Caco-2 (cell line): ENCODE measurements around the gene ALG10. TPM values are rescaled to one million over a fixed set of nuclear protein-coding genes. Genes with fewer than 3 reads are reported as not detected.
"Not testable (repeated sequence)": the region's sequence is repeated elsewhere in the genome, so short reads cannot be mapped to it uniquely, and the experiment has no call there.

Experiments
- BruUV-seq: library from RNA; stranded (reverse); fragments of 400-500 nt; replicated peaks from 2 replicates; lab custom pipeline; 2021; lab: Mats Ljungman, UMichigan
- CTCF ChIA-PET: fragments of 300-600 bp; sonication (Branson Sonifier 250); formaldehyde crosslinking; loops from one replicate; lab custom pipeline; 2022; ENCODE audit warnings: antibody characterized with exemption; lab: Charles Lee
- POLR2A ChIA-PET: fragments of 300-600 bp; sonication (Branson Sonifier 250); formaldehyde crosslinking; loops from one replicate; lab custom pipeline; 2022; ENCODE audit warnings: antibody characterized with exemption; lab: Charles Lee
- DNase-seq, 2 experiments: peaks; one replicate each; pipeline versions ENCODE4 v3.0.0 to v3.0.0-alpha.2; 2020 to 2022
- H3K27me3 ChIP-seq: replicated peaks from 2 replicates; pipeline ENCODE4 v1.6.0; 2011; ENCODE audit warnings: low read length; ENCODE audit not compliant: control insufficient read depth, insufficient read depth
- H3K36me3 ChIP-seq: 2 replicates; pipeline ENCODE4 v1.5.1; 2011; ENCODE audit warnings: low read length; ENCODE audit not compliant: control insufficient read depth, insufficient read depth
- H3K4me1 ChIP-seq: fragments of 250-450 bp; sonication (Bioruptor Pico); 2 replicates; pipeline ENCODE4 v1.5.1; 2020; ENCODE audit warnings: mild to moderate bottlenecking
- H3K4me3 ChIP-seq: 2 replicates; pipeline ENCODE4 v1.5.1; 2011; ENCODE audit warnings: low read depth, mild to moderate bottlenecking, control low read depth, low read length
- H3K9me3 ChIP-seq: fragments of 250-450 bp; sonication (Bioruptor Pico); 2 replicates; pipeline ENCODE4 v1.5.1; 2020; ENCODE audit warnings: mild to moderate bottlenecking, moderate library complexity
- H3K27ac Mint-ChIP-seq: one replicate; pipeline ENCODE4 v1.8.0; 2022; ENCODE audit warnings: mixed read lengths; ENCODE audit not compliant: unreplicated experiment
- H3K27me3 Mint-ChIP-seq: one replicate; pipeline ENCODE4 v1.8.0; 2022; ENCODE audit warnings: mixed read lengths; ENCODE audit not compliant: insufficient read depth, unreplicated experiment
- H3K36me3 Mint-ChIP-seq: one replicate; pipeline ENCODE4 v1.8.0; 2022; ENCODE audit warnings: mild to moderate bottlenecking, mixed read lengths; ENCODE audit not compliant: insufficient read depth, unreplicated experiment
- H3K4me1 Mint-ChIP-seq: one replicate; pipeline ENCODE4 v1.8.0; 2022; ENCODE audit warnings: low read depth, mixed read lengths; ENCODE audit not compliant: unreplicated experiment
- H3K4me3 Mint-ChIP-seq: one replicate; pipeline ENCODE4 v1.8.0; 2022; ENCODE audit warnings: mild to moderate bottlenecking, moderate library complexity, mixed read lengths; ENCODE audit not compliant: unreplicated experiment
- H3K9me3 Mint-ChIP-seq: one replicate; pipeline ENCODE4 v1.8.0; 2022; ENCODE audit warnings: mixed read lengths; ENCODE audit not compliant: unreplicated experiment
- CTCF ChIP-seq, 2 experiments: fragments of 200-600 bp in 1 of 2; IDR thresholded peaks; 1 replicate in 1 of 2; 2 replicates in 1 of 2; pipeline versions ENCODE4 v1.5.1 to v1.8.0; 2011 to 2022; ENCODE audit warnings: antibody characterized with exemption in 1 of 2, control low read depth in 1 of 2, inconsistent platforms in 1 of 2, low read depth in 1 of 2, low read length in 1 of 2, mild to moderate bottlenecking in 1 of 2, moderate library complexity in 1 of 2; ENCODE audit not compliant: insufficient read depth in 1 of 2, severe bottlenecking in 1 of 2, unreplicated experiment in 1 of 2
- intact Hi-C: fragments of 100-400 bp; cut with micrococcal nuclease; formaldehyde crosslinking; loops from one replicate; pipeline ENCODE4 v1.10.0; 2022; ENCODE audit not compliant: unreplicated experiment
- total RNA-seq: library from RNA; stranded (reverse); gene quantifications from 2 replicates; pipeline ENCODE4 v1.2.3, GENCODE V29; 2022

Gene ALG10
- total RNA-seq, 1 experiment from 2014 or later, result 14.7 TPM

GRCh38 chr12:34030591-34030990 is 8.3 kb downstream of the ALG10 start:
- POLR2A ChIA-PET, result no interaction called here
- CTCF ChIA-PET, result no interaction called here

GRCh38 chr12:34033628-34034296 is 11.5 kb downstream of the ALG10 start:
- DNase-seq, result peak in 1 of 2 experiments; percentile 29
- Histone ChIP-seq H3K36me3 (no peaks in the 10 kb centered on the region), H3K4me3 (no peak overlapping the region), H3K27me3 (no peaks in the 10 kb centered on the region), H3K4me1 (no peaks in the 10 kb centered on the region), H3K9me3 (0 out of 2 replicates have a peak, but pooled peaks cover 4% of the 10 kb centered on the region)
- Mint-ChIP-seq H3K9me3 (no peaks in the 10 kb centered on the region), H3K4me1 (no peaks in the 10 kb centered on the region), H3K27me3 (no peaks in the 10 kb centered on the region), H3K4me3 (no peak overlapping the region), H3K36me3 (no peaks in the 10 kb centered on the region), H3K27ac (no peak overlapping the region)
- ChIA-PET CTCF (no interaction called here), POLR2A (no interaction called here)
- intact Hi-C loops, result loop anchor here (1.0 kb wide), 1 partner anchor 185 kb away; no protein-coding TSS in a partner anchor
- peak; percentile 36 to 65 for TF ChIP-seq CTCF (IDR thresholded peaks at IDR 0.05; ENCODE audit: insufficient read depth in 1 of 2, low read depth in 1 of 2, low read length in 1 of 2, severe bottlenecking in 1 of 2, unreplicated experiment in 1 of 2)
- no TSS peak for BruUV-seq

More at GRCh38 chr12:34030591-34030990, 8.3 kb downstream of the ALG10 start:
- no peaks in the 10 kb centered on the region for H3K9me3 Mint-ChIP-seq
- H3K36me3 Mint-ChIP-seq, result no peaks in the 10 kb centered on the region
- H3K4me3 Mint-ChIP-seq, result no peak overlapping the region
- H3K36me3 ChIP-seq, result no peaks in the 10 kb centered on the region
- no peak overlapping the region for H3K27ac Mint-ChIP-seq
- no peak overlapping the region for H3K4me3 ChIP-seq
- intact Hi-C loops, result no loop called here
- no peak for DNase-seq
- no peaks in the 10 kb centered on the region for H3K4me1 Mint-ChIP-seq
- H3K27me3 ChIP-seq, result no peaks in the 10 kb centered on the region
- H3K27me3 Mint-ChIP-seq, result no peaks in the 10 kb centered on the region
- no peaks in the 10 kb centered on the region for H3K4me1 ChIP-seq
- TF ChIP-seq CTCF (IDR thresholded peaks at IDR 0.05; ENCODE audit: insufficient read depth in 1 of 2, low read depth in 1 of 2, low read length in 1 of 2, severe bottlenecking in 1 of 2, unreplicated experiment in 1 of 2), result no peak
- H3K9me3 ChIP-seq, result 0 out of 2 replicates have a peak, but pooled peaks cover 4% of the 10 kb centered on the region
- BruUV-seq, result no TSS peak

- H3K36me3 Mint-ChIP-seq, H3K4me1 ChIP-seq, H3K36me3 ChIP-seq, H3K27me3 Mint-ChIP-seq, H3K4me1 Mint-ChIP-seq, BruUV-seq, CTCF ChIA-PET, H3K4me3 ChIP-seq, H3K4me3 Mint-ChIP-seq, H3K27ac Mint-ChIP-seq, POLR2A ChIA-PET, H3K27me3 ChIP-seq, H3K9me3 Mint-ChIP-seq, H3K9me3 ChIP-seq: not testable (repeated sequence)
- TF ChIP-seq CTCF (IDR thresholded peaks at IDR 0.05; ENCODE audit: insufficient read depth in 1 of 2, low read depth in 1 of 2, low read length in 1 of 2, severe bottlenecking in 1 of 2, unreplicated experiment in 1 of 2), result peak; percentile 38 to 41
- DNase-seq, result peak in 1 of 2 experiments; percentile 36
- intact Hi-C loops, result loop anchor here (1.0 to 2.0 kb wide), 2 partner anchors 84 to 587 kb away; no protein-coding TSS in a partner anchor
Measured at GRCh38 chr12:34038357-34038756, 16.1 kb downstream of the ALG10 start.
